GM18861 (cell line): ENCODE data around the gene PGAP6.
A peak's percentile ranks its signal among the peaks of the same experiment; 100 is the strongest.
"Not testable (repeated sequence)": the region's sequence is repeated elsewhere in the genome, so short reads cannot be mapped to it uniquely, and the experiment has no call there.

ENCODE experiments used
- ATAC-seq: cut with Tn5 transposase; IDR thresholded peaks from one replicate; pipeline ENCODE4 v1.9.1; 2021; ENCODE audit not compliant: unreplicated experiment

The PGAP6 gene, protein sequence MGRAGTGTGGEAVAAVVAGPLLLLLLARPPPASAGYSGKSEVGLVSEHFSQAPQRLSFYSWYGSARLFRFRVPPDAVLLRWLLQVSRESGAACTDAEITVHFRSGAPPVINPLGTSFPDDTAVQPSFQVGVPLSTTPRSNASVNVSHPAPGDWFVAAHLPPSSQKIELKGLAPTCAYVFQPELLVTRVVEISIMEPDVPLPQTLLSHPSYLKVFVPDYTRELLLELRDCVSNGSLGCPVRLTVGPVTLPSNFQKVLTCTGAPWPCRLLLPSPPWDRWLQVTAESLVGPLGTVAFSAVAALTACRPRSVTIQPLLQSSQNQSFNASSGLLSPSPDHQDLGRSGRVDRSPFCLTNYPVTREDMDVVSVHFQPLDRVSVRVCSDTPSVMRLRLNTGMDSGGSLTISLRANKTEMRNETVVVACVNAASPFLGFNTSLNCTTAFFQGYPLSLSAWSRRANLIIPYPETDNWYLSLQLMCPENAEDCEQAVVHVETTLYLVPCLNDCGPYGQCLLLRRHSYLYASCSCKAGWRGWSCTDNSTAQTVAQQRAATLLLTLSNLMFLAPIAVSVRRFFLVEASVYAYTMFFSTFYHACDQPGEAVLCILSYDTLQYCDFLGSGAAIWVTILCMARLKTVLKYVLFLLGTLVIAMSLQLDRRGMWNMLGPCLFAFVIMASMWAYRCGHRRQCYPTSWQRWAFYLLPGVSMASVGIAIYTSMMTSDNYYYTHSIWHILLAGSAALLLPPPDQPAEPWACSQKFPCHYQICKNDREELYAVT

GRCh38 chr16:381789-382717, at the start of gene PGAP6:
PGAP6 (minus strand) TSS chr16:381978; CDS start chr16:381821, 157 bp downstream.
- ATAC-seq = no peak

DNA sequence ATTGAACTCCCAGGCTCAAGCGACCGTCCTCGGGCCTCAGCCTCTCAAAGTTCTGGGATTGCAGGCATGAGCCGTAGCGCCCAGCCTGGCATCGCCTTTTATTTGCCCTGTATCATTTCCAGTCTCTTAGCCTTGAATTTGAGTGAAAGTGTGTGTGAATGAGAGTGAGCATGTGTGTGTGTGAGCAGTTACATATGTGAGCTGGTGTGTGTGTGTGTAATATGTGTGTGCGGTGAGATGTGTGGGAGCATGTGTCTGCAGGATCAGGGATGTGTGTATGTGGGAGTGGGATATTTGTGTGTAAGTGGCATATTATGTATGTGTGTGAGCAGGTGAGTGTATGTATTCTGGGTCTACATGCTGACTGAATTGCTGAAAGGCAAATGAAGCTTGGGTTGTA, 49.1 kb upstream of the PGAP6 start:
- ATAC-seq = no peak

DNA sequence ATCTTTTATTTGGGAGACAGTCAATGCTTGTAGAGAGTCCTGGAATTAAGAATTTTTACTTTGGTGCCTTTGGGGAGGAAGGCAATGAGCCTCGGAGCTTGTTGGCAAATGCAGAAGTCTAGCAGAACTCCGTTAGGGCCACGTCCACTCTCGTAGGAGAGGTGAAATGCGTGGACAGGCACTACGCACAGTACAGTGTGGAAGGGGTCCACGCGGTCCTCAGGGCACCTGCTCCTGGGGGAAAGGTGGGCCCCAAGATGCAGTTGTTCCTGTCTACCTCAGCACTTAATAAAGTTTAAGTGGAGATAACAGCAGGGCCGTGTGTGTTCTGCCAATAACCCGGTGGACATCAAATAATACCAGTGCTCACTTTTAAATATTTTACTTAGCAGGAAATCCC, 45.5 kb upstream of the PGAP6 start:
- no peak for ATAC-seq

- no peak for ATAC-seq
Observed at GRCh38 chr16:426906-427249, 45.1 kb upstream of the PGAP6 start.

DNA sequence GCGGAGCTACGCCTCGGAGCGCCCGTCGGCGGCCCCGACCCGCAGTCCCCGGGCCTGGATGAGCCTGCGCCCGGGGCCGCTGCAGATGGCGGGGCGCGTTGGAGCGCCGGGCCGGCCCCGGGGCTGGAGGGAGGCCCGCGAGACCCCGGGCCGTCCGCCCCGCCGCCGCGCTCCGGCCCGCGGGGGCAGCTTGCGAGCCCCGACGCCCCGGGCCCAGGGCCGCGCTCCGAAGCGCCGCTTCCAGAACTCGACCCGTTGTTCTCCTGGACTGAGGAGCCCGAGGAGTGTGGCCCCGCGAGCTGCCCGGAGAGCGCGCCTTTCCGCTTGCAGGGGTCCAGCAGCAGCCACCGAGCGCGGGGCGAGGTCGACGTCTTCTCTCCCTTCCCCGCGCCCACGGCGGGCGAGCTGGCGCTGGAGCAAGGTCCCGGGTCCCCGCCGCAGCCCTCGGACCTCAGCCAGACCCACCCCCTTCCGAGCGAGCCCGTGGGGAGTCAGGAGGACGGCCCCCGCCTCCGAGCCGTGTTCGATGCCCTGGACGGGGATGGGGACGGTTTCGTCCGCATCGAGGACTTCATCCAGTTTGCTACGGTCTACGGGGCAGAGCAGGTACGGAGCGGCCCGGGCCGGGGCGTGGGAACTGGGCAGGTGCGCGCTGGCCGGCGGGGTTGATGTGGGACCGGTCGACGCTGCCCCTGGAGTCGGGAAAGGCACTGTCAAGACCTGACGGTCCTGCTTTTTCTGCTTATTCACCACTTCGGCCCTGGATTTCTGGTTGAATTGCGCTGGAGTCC, 44.5 kb upstream of the PGAP6 start:
- ATAC-seq = peak; percentile 4

DNA sequence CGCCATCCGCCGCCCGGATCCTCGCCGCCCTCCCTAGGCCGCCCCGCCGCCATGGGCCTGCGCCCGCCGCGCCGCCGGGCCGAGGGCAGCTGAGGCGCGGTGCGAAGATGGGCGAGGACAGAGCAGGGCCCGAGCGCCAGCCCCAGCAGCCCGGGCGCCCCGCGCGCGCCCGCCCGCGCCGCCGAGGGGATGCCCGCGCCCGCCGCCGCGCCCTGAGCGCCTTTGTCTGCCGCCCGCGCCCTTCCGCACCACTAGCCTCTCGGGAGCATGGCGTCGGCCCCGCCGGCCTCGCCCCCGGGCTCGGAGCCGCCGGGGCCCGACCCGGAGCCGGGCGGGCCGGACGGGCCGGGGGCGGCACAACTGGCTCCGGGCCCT, 43.9 kb upstream of the PGAP6 start:
- ATAC-seq = peak; percentile 21

DNA sequence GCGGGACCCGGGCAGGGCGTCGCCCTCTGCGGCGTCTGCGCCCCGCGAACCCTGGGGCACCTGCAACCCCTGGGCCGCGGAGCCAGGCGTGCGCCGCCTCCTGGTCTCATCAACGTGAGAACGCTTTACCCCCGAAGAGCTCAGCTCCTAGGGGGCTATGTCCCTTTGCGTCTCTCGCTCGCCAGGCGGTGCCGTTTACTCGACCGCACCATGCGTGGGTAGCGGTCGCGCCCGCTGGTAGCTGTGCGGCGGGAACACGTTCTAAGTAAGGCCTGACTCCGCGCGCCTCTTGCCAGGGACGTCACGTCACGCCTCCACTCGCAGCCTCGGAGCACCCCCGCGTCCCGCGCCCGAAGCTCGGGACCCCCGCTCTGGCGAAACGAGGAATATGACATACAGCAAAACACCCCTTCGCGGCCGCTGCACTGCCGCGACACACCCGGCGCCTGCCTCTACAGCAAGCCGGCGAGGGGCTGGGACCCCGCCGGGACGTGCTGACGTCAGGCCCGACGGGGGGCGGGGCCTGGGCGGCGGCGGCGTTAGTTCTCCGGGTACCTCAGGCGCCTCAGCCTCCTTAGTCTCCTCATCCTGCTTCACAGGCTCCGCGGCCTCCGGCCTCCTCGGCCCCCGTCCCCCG, 43.4 kb upstream of the PGAP6 start, which contains the start of gene RAB11FIP3:
Gene RAB11FIP3 (plus strand): TSS at position 568 of the 637 bp plus-strand sequence. CDS start 358 bp downstream, outside the sequence.
- peak; percentile 80 for ATAC-seq

- no peak for ATAC-seq
Observed at GRCh38 chr16:424623-425081, 42.9 kb upstream of the PGAP6 start.

GRCh38 chr16:424033-424622, 42.4 kb upstream of the PGAP6 start:
- ATAC-seq = no peak

DNA sequence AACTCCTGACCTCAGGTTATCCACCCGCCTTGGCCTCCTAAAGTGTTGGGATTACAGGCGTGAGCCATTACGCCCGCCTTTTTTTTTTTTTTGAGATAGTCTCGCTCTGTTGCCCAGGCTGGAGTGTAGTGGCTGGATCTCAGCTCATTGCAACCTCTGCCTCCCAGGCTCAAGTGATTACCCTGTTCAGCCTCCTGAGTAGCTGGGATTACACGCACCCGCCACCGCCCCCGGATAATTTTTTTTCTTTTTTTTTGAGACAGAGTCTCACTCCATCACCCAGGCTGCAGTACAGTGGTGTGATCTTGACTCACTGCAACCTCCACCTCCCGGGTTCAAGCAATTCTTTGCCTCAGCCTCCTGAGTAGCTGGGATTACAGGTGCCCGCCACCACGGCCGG, 40.4 kb upstream of the PGAP6 start:
- not testable (repeated sequence) for ATAC-seq

GRCh38 chr16:415170-415498, 33.4 kb upstream of the PGAP6 start:
- not testable (repeated sequence) for ATAC-seq

GRCh38 chr16:414395-415169, 32.8 kb upstream of the PGAP6 start:
- no peak for ATAC-seq

DNA sequence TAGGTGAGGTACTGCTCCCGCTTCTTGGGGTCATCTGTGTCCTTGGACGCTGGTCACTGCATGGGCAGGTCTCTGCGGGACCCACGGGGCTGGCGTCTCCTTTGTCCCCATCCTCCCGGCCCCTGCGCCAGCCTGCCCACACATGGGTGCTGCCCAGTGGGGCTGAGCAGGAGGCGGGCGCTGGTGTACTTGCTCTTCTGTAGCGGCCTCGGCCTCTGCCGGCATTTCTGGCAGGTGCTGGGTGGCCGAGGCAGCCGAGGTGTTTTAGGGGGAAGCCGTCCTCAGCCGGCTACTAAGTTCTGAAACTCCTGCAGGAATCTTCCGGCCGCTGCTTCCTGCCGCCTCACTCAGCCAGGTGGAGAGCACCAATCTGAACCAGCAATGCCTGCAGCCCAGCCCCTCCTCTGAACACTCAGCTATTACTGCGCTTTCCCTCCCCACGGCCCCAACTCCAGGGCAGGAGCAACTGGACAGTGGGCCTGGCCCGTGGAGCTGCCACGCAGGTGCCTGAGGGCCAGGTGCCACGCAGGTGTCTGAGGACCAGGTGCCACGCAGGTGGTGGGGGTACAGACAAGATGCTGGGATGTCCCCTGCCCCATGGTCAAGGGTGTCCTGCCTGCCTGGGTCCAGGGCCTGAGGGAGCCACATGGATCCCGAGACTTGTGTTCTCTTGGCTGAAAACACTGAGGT, 29.9 kb upstream of the PGAP6 start:
- ATAC-seq = no peak

GRCh38 chr16:410516-411178, 28.9 kb upstream of the PGAP6 start:
- ATAC-seq = no peak

GRCh38 chr16:407253-407652, 25.5 kb upstream of the PGAP6 start:
- ATAC-seq = no peak

GRCh38 chr16:405548-406506, 24.0 kb upstream of the PGAP6 start:
- ATAC-seq = no peak
